OCI-LY1 (cell line): Measurements from ENCODE around the gene DTD2.

Source experiments
- H2AFZ ChIP-seq: fragments of 200-600 bp; sonication (generic), shearing (Covaris generic); 2 replicates; pipeline ENCODE4 v1.6.0; 2014; ENCODE audit warnings: antibody characterized with exemption, mild to moderate bottlenecking, low read length
- H3F3A ChIP-seq: fragments of 200-600 bp; sonication (generic), shearing (Covaris generic); 2 replicates; pipeline ENCODE4 v1.6.0; 2014; ENCODE audit warnings: mild to moderate bottlenecking, antibody characterized with exemption, low read length, moderate library complexity; ENCODE audit not compliant: insufficient read depth
- H3K27ac ChIP-seq: fragments of 200-600 bp; sonication (generic); 2 replicates; pipeline ENCODE4 v1.5.1; 2014; ENCODE audit warnings: low read length, mixed run types, mild to moderate bottlenecking, low read depth; ENCODE audit not compliant: poor library complexity, severe bottlenecking
- H3K27me3 ChIP-seq: fragments of 200-600 bp; sonication (generic); 2 replicates; pipeline ENCODE4 v1.6.0; 2014; ENCODE audit warnings: antibody characterized with exemption, mild to moderate bottlenecking, low read length, moderate library complexity; ENCODE audit not compliant: insufficient read depth
- H3K36me3 ChIP-seq: fragments of 200-600 bp; sonication (generic); 2 replicates; pipeline ENCODE4 v1.6.1; 2014; ENCODE audit warnings: mild to moderate bottlenecking, antibody characterized with exemption, low read length, moderate library complexity, mixed read lengths; ENCODE audit not compliant: insufficient read depth
- H3K4me1 ChIP-seq: fragments of 200-600 bp; sonication (generic); 2 replicates; pipeline ENCODE4 v1.5.1; 2014; ENCODE audit warnings: mild to moderate bottlenecking, low read length, moderate library complexity; ENCODE audit not compliant: insufficient read depth, severe bottlenecking
- H3K4me2 ChIP-seq: fragments of 200-600 bp; sonication (generic), shearing (Covaris generic); 2 replicates; pipeline ENCODE4 v1.6.1; 2014; ENCODE audit warnings: low read length
- H3K4me3 ChIP-seq: fragments of 200-600 bp; sonication (generic); 2 replicates; pipeline ENCODE4 v1.5.1; 2014; ENCODE audit warnings: low read length, low read depth, mild to moderate bottlenecking, mixed read lengths; ENCODE audit not compliant: poor library complexity, severe bottlenecking
- H3K79me2 ChIP-seq: fragments of 200-600 bp; shearing (Covaris generic); 2 replicates; pipeline ENCODE4 v1.6.1; 2016; ENCODE audit warnings: mixed run types, low read length, mixed read lengths; ENCODE audit not compliant: insufficient read depth
- H3K9ac ChIP-seq: fragments of 200-600 bp; sonication (generic), shearing (Covaris generic); 2 replicates; pipeline ENCODE4 v1.6.1; 2014; ENCODE audit warnings: mild to moderate bottlenecking, low read length, mixed read lengths
- H3K9me2 ChIP-seq: fragments of 200-600 bp; sonication (generic), shearing (Covaris generic); 2 replicates; pipeline ENCODE4 v1.6.1; 2014; ENCODE audit warnings: low read depth, mild to moderate bottlenecking, low read length, mixed read lengths
- H3K9me3 ChIP-seq: fragments of 200-600 bp; shearing (Covaris generic); 2 replicates; pipeline ENCODE4 v1.6.1; 2014; ENCODE audit warnings: low read length, mixed read lengths
- H4K20me1 ChIP-seq: fragments of 200-600 bp; sonication (generic), shearing (Covaris generic); 2 replicates; pipeline ENCODE4 v1.6.0; 2016; ENCODE audit warnings: mild to moderate bottlenecking, low read length; ENCODE audit not compliant: insufficient read depth
- EZH2 ChIP-seq: fragments of 200-600 bp; sonication (generic), shearing (Covaris generic); IDR thresholded peaks from 2 replicates; pipeline ENCODE4 v1.8.0; 2017; ENCODE audit warnings: borderline replicate concordance, mixed run types, mild to moderate bottlenecking, antibody characterized with exemption, low read length, moderate library complexity, mixed read lengths
- TF ChIP-seq, protein P1 (sequence below): fragments of 200-600 bp; sonication (generic), shearing (Covaris generic); IDR thresholded peaks from 2 replicates; pipeline ENCODE4 v1.5.1; 2017; ENCODE audit warnings: mild to moderate bottlenecking, antibody characterized with exemption, low read length, moderate library complexity, mixed read lengths

DTD2 gene

DNA sequence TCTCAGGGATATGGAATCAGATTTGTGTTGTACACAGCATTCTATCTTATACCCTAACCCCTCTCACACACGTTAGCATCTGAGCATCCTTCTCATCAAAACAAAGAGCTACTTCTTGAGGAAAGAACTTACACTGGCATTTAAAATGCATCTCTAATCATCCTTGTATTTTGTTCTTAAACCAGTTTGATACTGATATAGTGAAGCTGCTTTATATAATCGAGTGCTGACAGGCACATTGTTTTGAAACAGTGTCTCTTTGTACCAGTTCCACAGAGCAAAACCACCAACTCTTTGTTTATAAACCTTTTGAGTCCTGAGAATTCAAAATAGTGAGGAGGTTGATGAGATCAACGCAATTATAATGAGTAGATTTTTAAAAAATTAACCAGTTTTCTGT is 21.7 kb upstream of the DTD2 start:
- no peaks in the 10 kb centered on the region for H3K9me3 ChIP-seq
- no peak overlapping the region for H3K9ac ChIP-seq
- H3K4me2 ChIP-seq, result no peak overlapping the region
- H4K20me1 ChIP-seq, result no peaks in the 10 kb centered on the region
- H3K36me3 ChIP-seq, result no peaks in the 10 kb centered on the region
- TF ChIP-seq EZH2, result no peak
- TF ChIP-seq, protein P1, sequence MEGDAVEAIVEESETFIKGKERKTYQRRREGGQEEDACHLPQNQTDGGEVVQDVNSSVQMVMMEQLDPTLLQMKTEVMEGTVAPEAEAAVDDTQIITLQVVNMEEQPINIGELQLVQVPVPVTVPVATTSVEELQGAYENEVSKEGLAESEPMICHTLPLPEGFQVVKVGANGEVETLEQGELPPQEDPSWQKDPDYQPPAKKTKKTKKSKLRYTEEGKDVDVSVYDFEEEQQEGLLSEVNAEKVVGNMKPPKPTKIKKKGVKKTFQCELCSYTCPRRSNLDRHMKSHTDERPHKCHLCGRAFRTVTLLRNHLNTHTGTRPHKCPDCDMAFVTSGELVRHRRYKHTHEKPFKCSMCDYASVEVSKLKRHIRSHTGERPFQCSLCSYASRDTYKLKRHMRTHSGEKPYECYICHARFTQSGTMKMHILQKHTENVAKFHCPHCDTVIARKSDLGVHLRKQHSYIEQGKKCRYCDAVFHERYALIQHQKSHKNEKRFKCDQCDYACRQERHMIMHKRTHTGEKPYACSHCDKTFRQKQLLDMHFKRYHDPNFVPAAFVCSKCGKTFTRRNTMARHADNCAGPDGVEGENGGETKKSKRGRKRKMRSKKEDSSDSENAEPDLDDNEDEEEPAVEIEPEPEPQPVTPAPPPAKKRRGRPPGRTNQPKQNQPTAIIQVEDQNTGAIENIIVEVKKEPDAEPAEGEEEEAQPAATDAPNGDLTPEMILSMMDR, result no peak
- no peak overlapping the region for H3K4me3 ChIP-seq
- no peaks in the 10 kb centered on the region for H3K79me2 ChIP-seq
- H3K27me3 ChIP-seq, result no peaks in the 10 kb centered on the region
- no peaks in the 10 kb centered on the region for H3F3A ChIP-seq
- H3K27ac ChIP-seq, result no peak overlapping the region
- H3K9me2 ChIP-seq, result no peaks in the 10 kb centered on the region
- no peaks in the 10 kb centered on the region for H3K4me1 ChIP-seq
- no peak overlapping the region for H2AFZ ChIP-seq

DNA sequence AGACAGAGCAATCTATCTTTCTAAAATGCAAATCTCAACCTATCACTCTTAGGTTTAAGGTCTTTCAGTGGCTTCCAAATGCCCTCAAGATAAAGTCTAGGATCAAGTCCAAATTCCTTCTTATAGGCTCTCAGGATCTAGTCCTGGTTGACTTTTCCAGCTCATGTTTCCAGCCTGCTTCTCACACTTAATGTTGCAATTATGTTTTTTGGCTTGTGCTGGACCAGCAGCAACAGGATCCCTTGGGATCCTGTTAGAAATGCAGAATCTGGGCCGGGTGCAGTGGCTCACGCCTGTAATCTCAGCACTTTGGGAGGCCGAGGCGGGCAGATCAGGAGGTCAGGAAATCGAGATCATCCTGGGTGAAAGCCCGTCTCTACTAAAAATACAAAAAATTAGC is 19.9 kb upstream of the DTD2 start:
- no peak overlapping the region for H3K27ac ChIP-seq
- no peaks in the 10 kb centered on the region for H3K4me1 ChIP-seq
- no peak overlapping the region for H3K4me2 ChIP-seq
- no peak for TF ChIP-seq EZH2
- H3K9me2 ChIP-seq, result no peaks in the 10 kb centered on the region
- H3F3A ChIP-seq, result no peaks in the 10 kb centered on the region
- no peaks in the 10 kb centered on the region for H4K20me1 ChIP-seq
- no peaks in the 10 kb centered on the region; the same call in 1 of the 2 replicates for H3K36me3 ChIP-seq
- no peaks in the 10 kb centered on the region for H3K9me3 ChIP-seq
- H3K79me2 ChIP-seq, result no peaks in the 10 kb centered on the region
- H3K4me3 ChIP-seq, result no peak overlapping the region
- H3K9ac ChIP-seq, result no peak overlapping the region
- no peak overlapping the region for H2AFZ ChIP-seq
- H3K27me3 ChIP-seq, result no peaks in the 10 kb centered on the region

DNA sequence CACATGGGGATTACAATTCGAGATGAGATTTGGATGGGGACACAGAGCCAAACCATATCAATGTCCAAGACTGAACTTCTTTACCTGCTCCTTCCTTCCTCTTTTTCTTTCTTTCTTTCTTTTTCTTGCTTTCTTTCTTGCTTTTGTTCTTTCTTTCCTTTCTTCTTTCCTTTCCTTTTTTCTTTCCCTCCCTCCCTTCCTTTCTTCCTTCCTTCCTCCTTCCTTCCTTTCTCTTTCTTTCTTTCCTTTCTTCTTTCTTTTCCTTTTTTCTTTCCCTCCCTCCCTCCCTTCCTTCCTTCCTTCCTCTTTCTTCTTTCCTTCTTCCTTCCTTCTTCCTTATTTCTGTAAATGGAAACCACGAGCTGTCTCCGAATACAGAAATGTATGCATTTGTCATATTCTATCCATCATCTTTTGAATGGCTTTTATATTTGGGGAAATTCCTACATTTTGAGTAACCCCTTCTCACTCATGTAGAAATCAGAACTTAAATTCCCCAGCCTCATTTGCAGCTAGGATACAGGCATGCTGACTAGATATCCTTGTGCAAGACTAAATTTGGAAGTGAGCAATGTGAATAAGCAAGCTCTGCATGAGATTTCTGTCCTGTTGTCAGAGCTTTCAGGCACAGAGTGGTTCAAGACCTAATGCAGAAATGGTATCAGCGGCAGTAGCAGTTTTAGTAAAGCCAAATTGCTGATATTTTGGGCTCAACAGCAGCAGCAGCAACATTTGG is 19.0 kb upstream of the DTD2 start:
- no peak overlapping the region for H3K27ac ChIP-seq
- H3F3A ChIP-seq, result no peaks in the 10 kb centered on the region
- no peaks in the 10 kb centered on the region for H3K79me2 ChIP-seq
- no peaks in the 10 kb centered on the region for H3K9me2 ChIP-seq
- H3K36me3 ChIP-seq, result no peaks in the 10 kb centered on the region; the same call in 1 of the 2 replicates
- no peak overlapping the region for H2AFZ ChIP-seq
- TF ChIP-seq, protein P1, result no peak
- no peak for TF ChIP-seq EZH2
- H3K9me3 ChIP-seq, result no peaks in the 10 kb centered on the region
- no peak overlapping the region for H3K4me2 ChIP-seq
- H3K4me3 ChIP-seq, result no peak overlapping the region
- no peak overlapping the region for H3K9ac ChIP-seq
- no peaks in the 10 kb centered on the region for H3K4me1 ChIP-seq
- no peaks in the 10 kb centered on the region; the same call in 1 of the 2 replicates for H3K27me3 ChIP-seq
- H4K20me1 ChIP-seq, result no peaks in the 10 kb centered on the region

DNA sequence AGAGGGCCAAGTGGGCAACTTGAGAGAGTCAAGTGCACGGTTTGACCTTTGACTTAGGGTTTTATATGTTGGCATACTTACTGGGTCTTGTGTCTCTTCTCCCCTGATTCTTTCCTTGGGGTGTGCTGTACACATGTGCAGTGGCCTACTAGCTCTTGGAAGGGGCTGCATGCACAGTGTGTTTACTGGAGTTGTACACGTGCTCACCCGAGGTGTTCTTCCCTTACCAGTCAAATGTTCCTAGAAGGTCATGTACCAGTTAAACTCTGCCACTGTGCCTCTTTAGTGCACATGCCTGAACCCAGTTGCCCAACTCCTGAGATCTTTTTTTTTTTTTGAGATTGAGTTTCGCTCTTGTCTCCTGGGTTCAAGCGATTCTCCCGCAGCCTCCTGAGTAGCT is 9.2 kb upstream of the DTD2 start:
- no peak for TF ChIP-seq EZH2
- TF ChIP-seq, protein P1, result no peak
- Histone ChIP-seq H3F3A (no peaks in the 10 kb centered on the region), H3K4me2 (no peak overlapping the region), H3K27me3 (no peaks in the 10 kb centered on the region; the same call in 1 of the 2 replicates), H3K9ac (no peak overlapping the region), H4K20me1 (no peaks in the 10 kb centered on the region), H3K4me3 (no peak overlapping the region), H3K27ac (no peak overlapping the region), H3K9me3 (no peaks in the 10 kb centered on the region), H3K4me1 (no peaks in the 10 kb centered on the region), H2AFZ (no peak overlapping the region), H3K9me2 (no peaks in the 10 kb centered on the region), H3K79me2 (no peaks in the 10 kb centered on the region), H3K36me3 (no peaks in the 10 kb centered on the region)
